NCI-H2081 (cell line): ENCODE data around the gene SURF6.
"Not testable (repeated sequence)": the region's sequence is repeated elsewhere in the genome, so short reads cannot be mapped to it uniquely, and the experiment has no call there.

Experiments used
- DNase-seq, 2 experiments: peaks; one replicate each; lab custom pipeline; 2025; lab: John Stamatoyannopoulos, UW

SURF6 gene

GRCh38 chr9:133327834-133328484 lies 8.0 kb downstream of the SURF6 start:
- DNase-seq = no peak

DNA sequence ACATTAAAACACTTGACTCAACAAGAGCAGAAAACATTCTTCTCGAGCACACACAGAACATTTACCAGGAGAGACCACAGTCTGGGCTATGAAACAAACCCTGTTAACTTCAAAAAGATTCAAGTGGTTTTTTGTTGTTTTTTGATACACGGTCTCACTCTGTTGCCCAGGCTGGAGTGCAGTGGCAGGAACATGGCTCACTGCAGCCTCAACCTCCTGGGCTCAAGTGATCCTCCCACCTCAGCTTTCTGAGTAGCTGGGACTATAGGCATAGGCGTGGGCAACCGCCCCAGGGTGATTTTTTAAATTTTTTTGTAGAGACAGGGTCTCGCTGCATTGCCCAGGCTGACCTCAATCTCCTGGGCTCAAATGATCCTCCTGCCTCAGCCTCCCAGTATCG lies 9.0 kb downstream of the SURF6 start:
- not testable (repeated sequence) for DNase-seq

DNA sequence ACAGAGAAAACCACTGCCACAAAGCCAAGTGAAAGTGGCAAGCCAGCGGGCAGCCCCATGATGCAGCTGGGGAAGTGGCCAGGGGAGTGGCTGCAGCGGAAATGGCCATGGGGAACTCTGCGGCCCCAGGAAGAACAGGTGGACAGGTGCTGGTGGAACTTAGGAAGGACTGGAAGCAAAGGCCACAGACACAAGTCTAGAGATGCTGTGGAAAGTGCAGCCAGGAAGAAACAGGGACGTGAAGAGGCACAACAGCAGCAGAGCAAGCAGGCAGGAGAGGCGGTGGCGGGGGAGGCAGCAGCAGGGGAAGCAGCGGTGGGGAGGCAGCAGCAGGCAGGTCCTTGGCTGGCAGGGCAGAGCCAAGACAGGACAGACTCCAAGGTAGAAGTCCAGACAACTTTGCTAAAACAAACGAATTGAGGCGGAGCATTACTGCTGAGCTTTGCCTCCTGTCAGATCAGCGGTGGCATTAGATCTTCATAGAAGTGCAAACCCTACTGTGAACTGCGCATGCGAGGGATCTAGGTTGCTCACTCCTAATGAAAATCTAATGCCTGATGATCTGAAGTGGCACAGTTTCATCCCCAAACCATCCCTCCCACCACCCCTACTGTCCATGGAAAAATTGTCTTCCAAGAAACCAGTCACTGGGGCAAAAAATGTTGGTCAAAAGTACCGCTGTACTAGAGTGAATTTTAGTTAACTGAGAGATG lies 11.8 kb downstream of the SURF6 start:
- DNase-seq = no peak

DNA sequence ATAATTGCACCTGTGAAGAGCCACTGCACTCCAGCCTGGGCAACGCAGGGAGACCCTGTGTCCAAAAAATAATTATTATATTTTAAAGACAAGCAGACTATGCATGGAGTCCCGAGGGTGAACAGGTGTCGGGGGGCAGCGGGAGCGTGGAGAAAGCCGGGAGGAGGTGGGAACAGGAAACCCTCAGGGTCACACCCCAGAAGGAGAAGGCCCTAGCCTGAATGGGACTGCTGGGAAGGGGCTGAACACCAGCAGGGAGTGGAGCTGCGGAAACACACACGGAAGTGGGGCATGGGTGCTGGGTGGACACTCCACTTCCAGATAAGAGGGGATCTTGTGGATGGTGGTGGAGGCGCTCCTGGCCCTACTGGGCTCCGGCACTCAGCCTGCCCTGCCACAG lies 12.8 kb downstream of the SURF6 start:
- no peak for DNase-seq

DNA sequence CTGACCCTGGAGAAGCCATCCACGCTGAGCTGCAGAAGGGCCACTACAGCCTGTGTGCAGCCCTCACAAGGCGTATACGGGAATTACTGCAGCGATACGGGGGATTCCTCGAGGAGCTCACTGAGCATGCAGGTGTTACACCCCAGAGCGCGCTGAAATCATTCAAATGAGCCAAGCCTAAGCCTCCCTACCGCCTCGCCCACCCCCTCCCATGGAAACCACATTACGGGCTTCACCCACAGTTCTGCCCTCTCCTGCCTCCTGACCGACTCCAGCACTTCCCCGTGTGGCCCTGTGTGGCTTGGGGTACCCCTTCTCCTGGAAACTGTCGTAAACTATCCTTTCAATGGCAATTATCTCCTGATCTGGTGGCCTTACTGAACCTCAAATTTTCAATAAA lies 13.3 kb downstream of the SURF6 start:
- DNase-seq = no peak

DNA sequence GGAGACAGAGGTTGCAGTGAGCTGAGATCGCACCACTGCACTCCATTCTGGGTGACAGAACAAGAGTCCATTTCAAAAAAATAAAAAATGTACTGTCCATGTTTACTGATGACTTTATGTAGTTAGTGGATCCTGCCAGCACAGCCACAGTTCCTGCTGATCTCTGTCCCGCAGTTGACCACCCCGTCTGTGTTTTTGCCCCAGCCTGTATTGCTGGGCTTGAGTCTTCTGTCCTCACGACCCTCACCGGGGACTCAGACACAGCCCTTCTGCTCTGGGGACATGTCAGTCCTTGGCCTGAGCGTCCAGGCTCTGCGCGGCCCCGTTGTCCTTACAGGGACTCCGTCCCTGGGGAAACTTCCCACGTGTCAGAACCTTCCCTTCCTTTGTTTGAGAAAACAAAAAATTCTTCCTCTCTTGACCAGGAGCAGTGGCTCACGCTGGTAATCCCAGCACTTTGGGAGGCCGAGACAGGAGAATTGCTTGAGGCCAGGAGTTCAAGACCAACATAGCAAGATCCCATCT lies 14.5 kb downstream of the SURF6 start:
- no peak for DNase-seq

DNA sequence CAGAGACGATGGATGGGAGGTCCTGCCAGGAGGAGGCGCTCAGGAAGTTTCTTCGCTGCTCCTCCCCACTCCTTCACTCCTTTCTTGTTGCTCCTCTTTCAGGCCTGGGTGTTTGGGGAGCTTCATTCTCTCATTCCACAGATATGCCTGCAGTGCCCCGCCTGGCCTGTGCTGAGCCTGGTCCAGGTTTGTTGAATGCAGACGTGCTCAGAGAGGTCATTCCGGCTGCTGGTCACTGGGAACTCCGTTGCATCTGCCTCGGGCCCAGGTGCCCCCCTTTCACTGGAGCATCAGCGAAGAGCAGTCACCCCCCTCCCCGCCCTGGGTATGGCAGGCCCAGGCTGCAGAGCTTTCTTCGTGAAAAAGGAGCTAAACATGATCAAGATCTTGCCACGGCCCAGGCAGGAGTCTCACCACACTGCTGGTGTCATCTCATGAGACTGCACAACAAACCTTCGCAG lies 15.5 kb downstream of the SURF6 start:
- DNase-seq = no peak

DNA sequence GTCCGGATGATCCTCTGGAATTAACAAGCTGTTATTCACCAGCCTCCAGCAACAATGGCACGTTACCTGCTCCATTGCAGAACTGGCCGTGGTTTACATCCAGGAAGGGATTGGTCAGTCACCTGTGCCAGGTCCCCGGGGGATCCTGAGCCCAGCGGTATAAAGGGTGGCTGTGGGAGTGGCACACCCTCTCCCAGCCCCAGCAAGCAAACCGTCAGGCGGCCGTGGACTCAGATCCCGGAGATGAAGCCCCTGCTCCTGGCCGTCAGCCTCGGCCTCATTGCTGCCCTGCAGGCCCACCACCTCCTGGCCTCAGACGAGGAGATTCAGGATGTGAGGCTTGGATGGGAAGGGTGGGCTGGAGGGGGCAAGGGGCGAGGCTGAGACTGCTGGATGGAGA lies 18.4 kb downstream of the SURF6 start:
- not testable (repeated sequence) for DNase-seq

- no peak for DNase-seq
Measured at GRCh38 chr9:133315997-133316396, 20.0 kb downstream of the SURF6 start.

GRCh38 chr9:133309608-133310007 lies 26.4 kb downstream of the SURF6 start:
- DNase-seq = no peak

DNA sequence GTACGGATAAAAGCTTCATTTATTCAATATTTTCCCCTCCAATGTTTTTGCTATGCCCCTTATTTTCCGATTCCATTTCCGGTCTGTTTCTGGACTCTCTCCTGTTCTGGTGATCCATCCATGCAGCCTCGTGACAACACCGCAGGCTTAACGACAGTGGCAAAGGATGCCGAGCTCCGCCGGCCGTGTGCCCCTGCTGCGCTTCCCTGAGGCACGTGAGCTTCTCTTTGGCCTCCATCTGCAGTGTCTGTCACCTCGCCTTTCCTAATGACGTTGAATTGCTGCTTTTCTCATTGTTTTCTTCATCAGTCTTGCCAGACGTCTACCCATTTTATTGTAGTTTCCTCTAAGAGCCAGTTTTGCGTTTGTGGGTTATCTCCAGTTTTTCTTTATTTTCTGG lies 28.7 kb downstream of the SURF6 start:
- DNase-seq = no peak

DNA sequence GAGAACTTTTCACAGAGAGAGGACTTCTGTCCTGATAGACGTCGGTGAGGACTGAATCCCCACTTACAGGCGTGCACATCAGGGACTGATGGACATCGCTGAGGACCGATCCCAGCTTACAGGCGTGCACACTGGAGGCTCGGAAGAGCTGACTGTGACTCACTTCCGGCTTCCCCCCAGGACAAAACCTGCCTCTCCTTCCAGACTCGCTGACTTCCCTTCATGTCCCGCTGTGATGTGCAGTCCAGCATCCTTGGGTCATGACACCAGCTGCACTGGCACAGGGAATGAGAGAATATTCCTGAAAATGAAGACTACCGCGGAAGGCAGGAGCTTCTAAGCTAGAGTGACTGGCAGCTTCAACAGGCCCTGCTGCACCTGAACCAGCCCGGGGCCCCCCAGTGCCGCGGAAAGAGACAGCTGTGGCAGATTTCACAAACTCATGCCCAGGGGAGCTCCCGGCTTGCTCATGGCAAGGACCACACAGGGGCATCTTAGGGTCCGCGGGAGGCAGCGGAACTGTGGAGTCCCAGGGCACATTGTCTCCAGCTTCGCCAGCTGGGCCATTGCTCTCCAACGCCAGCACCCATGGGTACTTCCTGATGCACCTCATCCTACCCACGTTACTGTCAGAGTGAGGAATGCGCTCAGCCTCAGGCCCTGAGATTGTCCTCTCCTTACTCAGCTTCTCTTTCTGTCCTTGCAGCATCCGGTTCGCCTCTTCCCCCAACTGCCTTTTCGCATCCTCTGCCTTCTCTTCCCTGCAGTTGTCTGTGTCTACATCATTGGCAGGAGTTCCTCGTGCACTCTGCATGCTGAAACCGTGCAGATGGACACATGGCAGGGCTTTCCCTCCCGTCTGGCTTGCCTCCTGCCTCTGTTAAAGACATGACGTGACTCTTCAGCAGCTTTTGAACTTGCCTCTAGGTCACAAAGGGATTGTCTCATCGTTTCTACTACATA lies 29.5 kb downstream of the SURF6 start:
- no peak for DNase-seq

DNA sequence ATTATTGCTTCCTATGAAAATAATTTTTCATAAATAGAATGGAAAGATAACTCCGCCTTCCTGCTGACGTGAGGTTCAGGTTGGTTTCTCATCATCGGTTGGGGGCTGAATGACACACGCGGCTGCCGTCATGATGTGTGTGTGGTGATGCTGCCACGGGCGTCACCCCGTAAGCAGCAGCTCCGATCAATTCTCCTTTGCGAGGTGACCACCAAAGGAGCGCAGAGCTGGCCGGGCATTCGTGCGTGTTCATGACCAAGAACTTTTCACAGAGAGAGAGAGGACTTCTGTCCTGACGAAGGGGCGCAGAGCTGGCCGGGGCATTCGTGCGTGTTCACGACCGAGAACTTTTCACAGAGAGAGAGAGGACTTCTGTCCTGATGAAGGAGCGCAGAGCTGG lies 30.3 kb downstream of the SURF6 start:
- DNase-seq = no peak

DNA sequence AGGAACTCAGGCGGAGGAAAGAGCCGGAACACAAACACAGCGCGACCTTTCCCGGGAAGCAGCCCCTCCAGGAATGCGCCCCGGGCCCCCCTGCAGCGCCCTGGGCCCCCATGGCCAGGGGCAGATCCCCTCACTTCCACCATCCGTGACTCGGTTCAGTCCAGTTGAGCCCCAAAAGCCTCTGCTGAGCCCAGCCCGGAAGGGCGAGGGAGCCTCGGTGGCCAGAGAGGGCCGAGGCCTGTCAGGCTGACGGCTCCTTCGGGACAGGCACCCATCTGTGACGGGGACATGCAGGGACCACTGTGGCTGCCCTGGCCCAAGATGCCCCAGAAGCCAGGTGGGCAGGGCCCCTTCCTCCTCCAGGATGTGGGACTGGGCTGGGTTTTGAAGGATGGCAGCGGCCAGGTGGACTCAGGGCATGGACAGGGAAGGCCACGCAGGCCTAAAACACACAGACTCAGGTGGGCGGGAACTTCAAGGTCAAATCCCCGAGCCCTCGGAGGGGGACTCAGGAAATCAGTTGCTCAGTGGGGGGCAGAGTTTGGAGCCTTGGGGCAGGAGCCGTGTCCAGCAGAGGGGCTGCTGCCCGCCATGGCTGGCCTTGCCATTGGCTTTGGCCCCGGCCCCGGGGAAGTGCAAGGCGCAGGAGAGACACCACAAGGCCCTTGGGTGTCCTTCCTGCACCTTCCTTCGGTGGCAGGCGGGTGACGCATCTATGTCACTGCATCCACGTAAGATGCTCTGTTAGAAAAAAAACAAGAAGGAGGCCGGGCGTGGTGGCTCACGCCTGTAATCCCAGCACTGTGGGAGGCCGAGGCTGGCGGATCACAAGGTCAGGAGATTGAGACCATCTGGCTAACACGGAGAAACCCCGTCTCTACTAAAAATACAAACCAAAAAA lies 31.3 kb downstream of the SURF6 start:
- DNase-seq = no peak

GRCh38 chr9:133304158-133304470 lies 31.9 kb downstream of the SURF6 start:
- no peak for DNase-seq

DNA sequence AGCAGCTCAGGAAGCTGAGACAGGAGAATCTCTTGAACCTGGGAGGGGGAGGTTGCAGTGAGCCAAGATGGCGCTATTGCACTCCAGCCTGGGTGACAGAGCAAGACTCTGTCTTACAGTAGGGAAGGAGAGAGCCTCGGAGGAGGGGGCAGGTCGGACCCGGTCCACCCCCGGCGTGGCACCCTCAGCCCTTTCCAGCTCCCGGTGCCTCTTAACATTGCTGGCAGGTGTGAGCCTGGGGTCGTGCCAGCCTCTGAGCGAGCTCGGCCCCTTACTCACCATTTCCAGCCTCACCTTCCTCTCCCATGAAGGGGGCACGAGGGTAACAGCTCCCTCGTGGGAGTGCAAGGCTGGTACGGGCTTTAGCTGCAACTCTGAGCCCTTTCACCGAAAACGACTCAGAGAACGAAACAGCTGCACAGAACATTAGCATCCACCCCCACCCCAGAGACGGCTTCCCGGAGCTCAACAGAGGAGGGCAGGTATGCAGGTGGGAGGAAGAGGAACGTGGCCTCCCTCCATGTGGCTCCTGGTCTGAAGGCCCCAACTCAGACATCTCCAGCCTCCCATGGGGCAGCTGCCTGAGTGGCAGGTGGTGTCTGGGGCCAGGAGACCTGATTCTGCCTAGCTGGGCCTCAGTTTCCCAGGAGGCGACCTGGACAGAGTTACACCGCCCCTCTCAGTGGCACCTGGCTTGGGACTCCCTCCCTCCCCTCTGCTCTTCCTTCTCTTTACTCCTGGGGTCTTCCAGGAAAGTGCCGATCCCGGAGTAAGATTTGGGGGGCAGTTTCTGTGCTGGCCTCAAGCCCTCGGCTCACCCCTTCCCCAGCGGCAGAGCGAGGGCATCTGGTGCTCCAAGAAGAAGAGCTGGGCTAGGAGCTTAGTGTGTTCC lies 32.5 kb downstream of the SURF6 start:
- DNase-seq = no peak

- DNase-seq = no peak
Measured at GRCh38 chr9:133301253-133302230, 34.4 kb downstream of the SURF6 start.

GRCh38 chr9:133299996-133300395 lies 36.0 kb downstream of the SURF6 start:
- DNase-seq = not testable (repeated sequence)

- DNase-seq = no peak
Measured at GRCh38 chr9:133294257-133294656, 41.7 kb downstream of the SURF6 start.
